ENCODE measurements around the gene SLC25A22. TPM values are rescaled to one million over a fixed set of nuclear protein-coding genes. Genes with fewer than 3 reads are reported as not detected.

SLC25A22 gene
- total and polyA plus RNA-seq, 9 of the 15 experiments (the other 6 are each of a cell fraction or from before 2014, with no cell fraction given), result 0.41 to 55.4 (median 11.4) TPM

DNA sequence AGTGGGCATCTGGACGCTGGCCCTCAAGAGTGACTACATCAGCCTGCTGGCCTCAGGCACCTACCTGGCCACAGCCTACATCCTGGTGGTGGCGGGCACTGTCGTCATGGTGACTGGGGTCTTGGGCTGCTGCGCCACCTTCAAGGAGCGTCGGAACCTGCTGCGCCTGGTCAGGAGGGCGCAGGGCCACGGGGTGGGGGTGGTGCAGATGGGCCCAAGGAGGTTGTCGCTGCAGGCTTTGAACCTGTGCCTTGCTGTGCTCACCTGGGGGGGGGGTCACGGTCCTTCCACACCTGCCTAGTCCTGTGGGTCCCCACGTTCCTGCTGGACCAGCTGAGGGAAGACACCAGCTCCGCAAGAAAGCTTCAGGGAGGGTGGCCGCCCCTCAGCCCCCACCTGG is 38.2 kb upstream of the SLC25A22 start:
- Histone ChIP-seq H3K4me1 (replicated peaks in 1 of 2; ENCODE audit: control insufficient read depth in 2 of 2, insufficient read depth in 2 of 2, low read length in 2 of 2) (peaks cover 28 to 89% of the 10 kb centered on the region in 2 experiments; a peak in 4 of 5 replicates), H3K27me3 (ENCODE audit: control insufficient read depth in 2 of 2, insufficient read depth in 2 of 2, low read length in 2 of 2) (no peaks in the 10 kb centered on the region), H3K36me3 (ENCODE audit: control insufficient read depth, insufficient read depth, low read length) (peaks cover 64% of the 10 kb centered on the region; the same call in 2 of the 3 replicates), H3K9me3 (replicated peaks; ENCODE audit: control insufficient read depth, insufficient read depth, low read depth, low read length) (no peaks in the 10 kb centered on the region), H2AFZ (ENCODE audit: low read depth, low read length) (no peak overlapping the region), H3K4me2 (ENCODE audit: insufficient read depth, low read length) (no peak overlapping the region), H3K79me2 (ENCODE audit: control insufficient read depth, insufficient read depth, low read length) (peaks cover 73% of the 10 kb centered on the region), H3K27ac (ENCODE audit: extremely low read depth, low read depth, low read length) (no peak overlapping the region), H3K9ac (ENCODE audit: insufficient read depth in 1 of 2, low read depth in 2 of 2, low read length in 2 of 2) (peak overlapping the region in 1 of 2 experiments; percentile 83; a peak in 2 of 4 replicates), H3K9me1 (ENCODE audit: control insufficient read depth, insufficient read depth, low read length) (peaks cover 6% of the 10 kb centered on the region), H4K20me1 (replicated peaks; ENCODE audit: control insufficient read depth, insufficient read depth, low read length) (peaks cover 7% of the 10 kb centered on the region), H3K4me3 (no peak overlapping the region)
- ATAC-seq (no peak), FAIRE-seq (no peak), DNase-seq (ENCODE audit: extremely low read depth in 1 of 4, low spot score in 3 of 4) (no peak)
- no TSS peak for BruUV-seq (replicated peaks)
- in situ Hi-C loops (cut with MboI), result no loop called here
- intact Hi-C loops (cut with micrococcal nuclease), result no loop called here
- POLR2A ChIA-PET, result interaction anchor here (1.3 to 1.6 kb wide), 2 partner anchors 13 to 23 kb away, joined by 3 to 5 read pairs; no protein-coding TSS in a partner anchor
- TF ChIP-seq ZNF75A (CRISPR knock-in tag; IDR thresholded peaks at IDR 0.05) (no peak), GABPB1 (CRISPR knock-in tag; IDR thresholded peaks at IDR 0.05) (no peak), TARDBP (IDR thresholded peaks at IDR 0.05) (no peak), BHLHE40 (IDR thresholded peaks at IDR 0.05; ENCODE audit: low read length) (no peak), BCL6 (CRISPR knock-in tag; IDR thresholded peaks at IDR 0.05) (no peak), BDP1 (IDR thresholded peaks at IDR 0.05; ENCODE audit: insufficient read depth, insufficient read length) (no peak), CEBPG (CRISPR knock-in tag; IDR thresholded peaks at IDR 0.05) (no peak), CEBPG (tag; conservative IDR thresholded peaks at IDR 0.05 in 1 of 2, IDR thresholded peaks at IDR 0.05 in 1 of 2) (no peak), ZNF232 (CRISPR knock-in tag; IDR thresholded peaks at IDR 0.05) (no peak), RBM39 (optimal IDR thresholded peaks at IDR 0.05; ENCODE audit: low read depth, low read length) (no peak), ZNF24 (IDR thresholded peaks at IDR 0.05) (no peak), POLR2G (IDR thresholded peaks at IDR 0.05; ENCODE audit: low read depth, low read length) (0 out of 2 replicates have a peak, but pooled peaks have one; percentile 48), GTF2A2 (tag; IDR thresholded peaks at IDR 0.05) (no peak), SAFB (IDR thresholded peaks at IDR 0.05; ENCODE audit: borderline replicate concordance, low read depth, low read length) (no peak), PHB2 (IDR thresholded peaks at IDR 0.05; ENCODE audit: low read depth) (no peak), RB1 (IDR thresholded peaks at IDR 0.05; ENCODE audit: low read depth) (no peak)
- TF ChIP-seq, protein P1, sequence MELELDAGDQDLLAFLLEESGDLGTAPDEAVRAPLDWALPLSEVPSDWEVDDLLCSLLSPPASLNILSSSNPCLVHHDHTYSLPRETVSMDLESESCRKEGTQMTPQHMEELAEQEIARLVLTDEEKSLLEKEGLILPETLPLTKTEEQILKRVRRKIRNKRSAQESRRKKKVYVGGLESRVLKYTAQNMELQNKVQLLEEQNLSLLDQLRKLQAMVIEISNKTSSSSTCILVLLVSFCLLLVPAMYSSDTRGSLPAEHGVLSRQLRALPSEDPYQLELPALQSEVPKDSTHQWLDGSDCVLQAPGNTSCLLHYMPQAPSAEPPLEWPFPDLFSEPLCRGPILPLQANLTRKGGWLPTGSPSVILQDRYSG (tag; conservative IDR thresholded peaks at IDR 0.05; ENCODE audit: low read depth), result no peak
- TF ChIP-seq, protein P2, sequence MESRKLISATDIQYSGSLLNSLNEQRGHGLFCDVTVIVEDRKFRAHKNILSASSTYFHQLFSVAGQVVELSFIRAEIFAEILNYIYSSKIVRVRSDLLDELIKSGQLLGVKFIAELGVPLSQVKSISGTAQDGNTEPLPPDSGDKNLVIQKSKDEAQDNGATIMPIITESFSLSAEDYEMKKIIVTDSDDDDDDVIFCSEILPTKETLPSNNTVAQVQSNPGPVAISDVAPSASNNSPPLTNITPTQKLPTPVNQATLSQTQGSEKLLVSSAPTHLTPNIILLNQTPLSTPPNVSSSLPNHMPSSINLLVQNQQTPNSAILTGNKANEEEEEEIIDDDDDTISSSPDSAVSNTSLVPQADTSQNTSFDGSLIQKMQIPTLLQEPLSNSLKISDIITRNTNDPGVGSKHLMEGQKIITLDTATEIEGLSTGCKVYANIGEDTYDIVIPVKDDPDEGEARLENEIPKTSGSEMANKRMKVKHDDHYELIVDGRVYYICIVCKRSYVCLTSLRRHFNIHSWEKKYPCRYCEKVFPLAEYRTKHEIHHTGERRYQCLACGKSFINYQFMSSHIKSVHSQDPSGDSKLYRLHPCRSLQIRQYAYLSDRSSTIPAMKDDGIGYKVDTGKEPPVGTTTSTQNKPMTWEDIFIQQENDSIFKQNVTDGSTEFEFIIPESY (CRISPR knock-in tag; IDR thresholded peaks at IDR 0.05), result peak; percentile 71; the same call in 1 of the 2 replicates
- 99% methylated on average over 12 of the region's 14 CpGs for WGBS (ENCODE audit: insufficient coverage, low coverage, missing lambda C conversion rate)
- CTCF ChIA-PET (ENCODE audit: low intra/inter-chr PET ratio), result no interaction called here

Measured in K562 (cell line).